Measurements from ENCODE around the gene COPS3. TPM values are rescaled to one million over a fixed set of nuclear protein-coding genes. Genes with fewer than 3 reads are reported as not detected.

The COPS3 gene
- total and polyA plus RNA-seq, 9 of the 15 experiments (the other 6 are each of a cell fraction or from before 2014, with no cell fraction given), result 92.4 to 295 (median 167) TPM

DNA sequence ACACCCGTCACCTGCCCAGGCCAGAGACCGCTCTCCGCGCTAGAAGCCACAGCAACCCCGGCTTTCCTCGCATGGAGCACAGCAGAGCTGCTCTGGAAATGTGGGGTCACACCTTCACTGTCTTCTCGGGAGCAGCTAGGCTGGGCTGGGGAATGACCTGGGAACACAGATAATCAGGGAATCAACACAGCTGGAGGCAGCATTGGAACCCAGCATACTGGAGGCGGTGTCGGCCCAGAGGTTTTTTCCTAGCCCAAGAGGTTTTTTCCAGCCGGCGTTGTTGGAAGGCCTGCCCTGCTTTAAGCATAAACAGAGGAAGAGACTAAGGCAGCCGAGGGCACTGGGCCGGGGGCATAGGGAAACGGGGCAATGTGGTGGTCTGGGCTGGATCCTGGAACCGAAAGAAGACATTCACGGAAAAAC lies 74.1 kb downstream of the COPS3 start:
- Histone ChIP-seq H3K27me3 (ENCODE audit: control insufficient read depth in 2 of 2, insufficient read depth in 2 of 2, low read length in 2 of 2) (no peaks in the 10 kb centered on the region), H3K36me3 (ENCODE audit: control insufficient read depth, insufficient read depth, low read length) (peaks cover 35% of the 10 kb centered on the region; the same call in 2 of the 3 replicates), H3K9ac (ENCODE audit: insufficient read depth in 1 of 2, low read depth in 2 of 2, low read length in 2 of 2) (peak overlapping the region; percentile 88 to 97), H3K4me2 (ENCODE audit: insufficient read depth, low read length) (peak overlapping the region; percentile 3; the same call in 1 of the 2 replicates), H3K4me3 (no peak overlapping the region), H2AFZ (ENCODE audit: low read depth, low read length) (peak overlapping the region; percentile 94), H4K20me1 (replicated peaks; ENCODE audit: control insufficient read depth, insufficient read depth, low read length) (no peaks in the 10 kb centered on the region), H3K4me1 (replicated peaks in 1 of 2; ENCODE audit: control insufficient read depth in 2 of 2, insufficient read depth in 2 of 2, low read length in 2 of 2) (peaks cover 10 to 39% of the 10 kb centered on the region in 2 experiments; a peak in 4 of 5 replicates), H3K79me2 (ENCODE audit: control insufficient read depth, insufficient read depth, low read length) (peaks cover 40% of the 10 kb centered on the region), H3K27ac (ENCODE audit: extremely low read depth, low read depth, low read length) (peak overlapping the region; percentile 92), H3K9me1 (ENCODE audit: control insufficient read depth, insufficient read depth, low read length) (no peaks in the 10 kb centered on the region), H3K9me3 (replicated peaks; ENCODE audit: control insufficient read depth, insufficient read depth, low read depth, low read length) (no peaks in the 10 kb centered on the region)
- 52% methylated on average over 8 of the region's 16 CpGs for WGBS (ENCODE audit: insufficient coverage, low coverage, missing lambda C conversion rate)
- intact Hi-C loops (cut with micrococcal nuclease) (loop anchor here (2.0 kb wide), 1 partner anchor 74 kb away; the partner anchor contains the start of gene COPS3), in situ Hi-C loops (cut with MboI) (no loop called here)
- POLR2A ChIA-PET, result interaction anchor here (1.2 kb wide), 1 partner anchor 61 kb away, joined by 3 read pairs; no protein-coding TSS in a partner anchor
- TF ChIP-seq THRAP3 (IDR thresholded peaks at IDR 0.05; ENCODE audit: borderline replicate concordance) (0 out of 2 replicates have a peak, but pooled peaks have one; percentile 30), EWSR1 (IDR thresholded peaks at IDR 0.05; ENCODE audit: borderline replicate concordance, low read depth, partially characterized antibody) (no peak), AFF4 (CRISPR knock-in tag; IDR thresholded peaks at IDR 0.05) (0 out of 2 replicates have a peak, but pooled peaks have one; percentile 5)
- FAIRE-seq (no peak), ATAC-seq (no peak; the same call in 2 of the 3 replicates), DNase-seq (ENCODE audit: extremely low read depth in 1 of 4, low spot score in 3 of 4) (no peak)
- CTCF ChIA-PET (ENCODE audit: low intra/inter-chr PET ratio), result no interaction called here
- no TSS peak for BruUV-seq (replicated peaks)

Measured in K562 (cell line).